ENCODE measurements around the gene TRIO.
"Not testable (repeated sequence)": the region's sequence is repeated elsewhere in the genome, so short reads cannot be mapped to it uniquely, and the experiment has no call there.

Gene TRIO

DNA sequence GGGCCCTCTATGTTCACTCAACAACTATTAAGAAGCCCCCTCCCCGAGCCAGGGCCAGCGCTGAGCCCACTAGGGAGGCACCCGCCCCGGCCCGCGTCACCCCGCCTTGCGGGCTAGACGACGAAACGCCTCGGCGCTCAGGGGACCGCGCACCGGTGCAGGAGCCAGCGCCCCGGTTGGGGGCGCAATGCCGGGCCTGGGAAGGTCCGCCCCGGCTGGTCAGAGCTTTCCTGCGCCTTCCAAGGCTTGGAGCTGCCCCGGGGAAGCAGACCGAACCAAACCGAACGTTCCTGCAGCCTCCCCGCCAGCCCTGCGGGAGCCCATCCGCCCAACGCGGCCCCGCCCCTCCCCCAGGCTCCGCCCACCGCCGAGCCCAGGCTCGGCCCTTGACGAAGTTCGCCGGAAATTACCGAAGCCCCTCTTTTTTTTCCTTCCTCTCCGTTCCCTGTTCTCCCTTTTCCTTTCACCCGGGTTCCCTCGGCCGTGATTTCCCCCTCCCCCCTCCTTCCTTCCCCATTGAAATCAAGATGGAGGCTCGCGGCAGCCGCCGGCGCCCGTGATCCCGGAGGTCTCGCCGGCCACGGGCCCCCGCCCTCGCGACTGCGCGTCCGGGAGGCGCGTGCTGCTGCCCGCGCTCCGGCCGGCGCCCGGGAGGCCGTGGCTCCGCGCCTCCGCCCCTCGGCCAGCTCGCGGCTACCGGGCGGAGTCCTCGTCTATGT lies at the start of gene TRIO:
TSS of gene TRIO (plus strand) at position 516 of the 719 bp plus-strand sequence. CDS start 384 bp downstream, outside the sequence.
- peak; percentile 89 for DNase-seq (ENCODE audit: low spot score)

DNA sequence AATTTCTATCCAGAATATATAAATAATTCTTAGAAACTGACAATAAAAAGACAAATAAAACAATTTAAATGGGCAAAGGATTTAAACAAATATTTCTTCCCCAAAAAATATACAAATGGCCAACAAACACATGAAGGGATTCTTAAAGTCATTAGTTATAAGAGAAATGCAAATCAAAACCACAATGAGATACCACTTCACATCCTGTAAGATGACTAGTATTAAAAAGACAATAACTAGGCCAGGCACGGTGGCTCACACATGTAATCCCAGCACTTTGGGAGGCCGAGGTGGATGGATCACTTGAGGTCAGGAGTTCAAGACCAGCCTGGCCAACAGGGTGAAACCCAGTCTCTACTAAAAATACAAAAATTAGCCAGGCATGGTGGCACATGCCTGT lies 45.8 kb upstream of the TRIO start:
- DNase-seq (ENCODE audit: low spot score) = not testable (repeated sequence)

DNA sequence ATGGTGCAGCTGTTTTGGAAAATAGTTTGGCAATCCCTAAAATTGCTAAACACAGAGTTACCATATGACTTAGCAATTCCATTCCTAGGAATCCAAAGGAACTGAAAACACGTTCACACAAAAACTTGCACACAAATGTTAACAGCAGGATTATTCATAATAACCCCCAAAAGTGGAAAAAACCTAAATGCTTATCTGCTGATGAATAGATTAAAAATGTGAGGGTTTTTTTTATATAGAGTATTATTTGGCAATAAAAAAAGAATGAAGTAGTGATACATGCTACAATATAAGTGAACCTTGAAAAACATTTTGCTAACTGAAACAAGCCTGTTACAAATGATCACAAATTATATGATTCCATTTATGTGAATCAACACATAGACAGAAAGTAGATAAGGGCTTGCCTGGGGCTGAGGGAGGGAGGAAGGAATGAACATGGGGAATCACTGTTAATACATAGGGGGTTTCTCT lies 45.1 kb upstream of the TRIO start:
- no peak for DNase-seq (ENCODE audit: low spot score)

DNA sequence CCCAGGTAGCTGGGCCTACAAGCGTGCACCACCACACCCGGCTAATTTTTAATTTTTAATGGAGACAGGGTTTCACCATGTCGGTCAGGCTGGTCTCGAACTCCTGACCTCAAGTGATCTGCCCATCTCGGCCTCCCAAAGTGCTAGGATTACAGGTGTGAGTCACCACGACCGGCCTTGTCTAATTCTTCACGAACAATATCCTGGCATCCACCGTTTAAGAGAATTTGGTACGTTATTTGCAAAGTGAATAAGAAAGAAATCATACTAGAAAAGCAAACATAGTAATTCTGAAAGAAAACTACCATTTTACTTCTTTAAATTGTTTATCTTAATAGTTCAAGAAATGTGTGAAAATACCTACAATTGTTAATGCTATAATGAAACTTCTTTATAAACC lies 42.9 kb upstream of the TRIO start:
- no peak for DNase-seq (ENCODE audit: low spot score)

DNA sequence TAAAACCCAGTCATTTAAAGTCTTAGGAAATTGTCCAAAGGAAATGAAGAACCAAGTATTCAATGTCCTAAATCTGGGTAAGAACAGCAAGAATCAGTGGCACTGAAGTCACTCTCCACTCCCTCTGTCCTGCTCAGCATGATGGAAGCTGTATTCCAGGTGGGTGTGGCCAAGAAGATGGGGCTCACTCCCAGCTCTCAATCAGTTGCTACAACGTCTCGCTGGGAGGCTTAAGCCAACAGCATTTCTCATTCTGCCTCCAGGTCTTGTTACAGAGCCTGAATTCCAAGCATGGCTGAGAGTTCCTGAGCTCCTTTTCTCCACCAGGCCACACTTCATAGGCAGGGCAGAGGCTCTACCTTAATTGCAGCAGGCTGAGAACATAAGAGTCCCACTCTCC lies 41.2 kb upstream of the TRIO start:
- DNase-seq (ENCODE audit: low spot score) = no peak

DNA sequence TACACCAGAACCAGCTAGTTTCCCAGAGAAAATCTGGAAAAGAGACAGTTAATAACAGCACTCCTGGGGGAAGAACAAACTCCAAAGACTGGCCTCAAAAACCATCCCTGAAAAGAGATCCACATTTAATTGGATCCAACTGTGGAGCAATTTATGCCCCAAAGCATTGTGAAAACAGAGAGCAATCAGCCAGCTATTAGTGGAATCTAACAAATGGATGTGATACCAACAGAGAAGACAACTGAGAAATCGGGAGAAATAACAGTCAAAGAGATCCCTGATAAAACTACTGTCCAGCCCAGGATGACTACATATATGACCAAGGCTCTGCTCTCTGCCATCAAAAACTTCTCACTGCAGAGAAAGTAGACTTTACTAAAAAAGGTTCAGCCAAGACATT lies 40.5 kb upstream of the TRIO start:
- no peak for DNase-seq (ENCODE audit: low spot score)

DNA sequence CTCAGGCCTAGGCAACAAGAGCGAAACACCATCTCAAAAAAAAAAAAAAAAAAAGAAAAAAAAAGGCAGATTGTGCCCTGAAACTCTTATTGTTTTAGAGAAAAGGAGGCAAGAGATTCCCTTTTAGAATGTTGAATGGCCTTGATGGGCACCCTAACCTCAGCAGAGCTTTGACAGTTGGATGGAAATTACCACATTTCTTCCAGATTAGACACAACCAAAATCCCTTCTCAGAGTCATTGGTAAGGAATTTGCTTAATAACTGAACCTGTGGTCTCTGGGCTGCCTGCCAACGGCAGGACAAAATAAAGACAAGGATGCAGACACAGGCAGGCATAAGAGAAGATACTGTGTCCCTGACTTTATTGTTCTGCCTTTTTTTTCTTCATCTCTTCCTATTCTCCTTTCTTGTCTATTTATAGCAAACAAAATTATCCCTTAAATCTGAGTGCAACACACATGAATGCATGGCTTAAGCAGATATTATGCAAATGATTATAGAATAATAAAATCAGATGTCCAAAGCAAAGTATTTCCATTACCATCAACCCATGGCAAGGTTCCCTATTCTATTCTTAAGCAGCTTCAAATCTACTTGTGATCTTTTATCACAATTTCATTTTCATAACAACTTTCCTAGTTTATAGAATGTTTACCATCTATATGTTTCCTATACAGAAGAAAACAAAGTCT lies 37.3 kb upstream of the TRIO start:
- DNase-seq (ENCODE audit: low spot score) = no peak

DNA sequence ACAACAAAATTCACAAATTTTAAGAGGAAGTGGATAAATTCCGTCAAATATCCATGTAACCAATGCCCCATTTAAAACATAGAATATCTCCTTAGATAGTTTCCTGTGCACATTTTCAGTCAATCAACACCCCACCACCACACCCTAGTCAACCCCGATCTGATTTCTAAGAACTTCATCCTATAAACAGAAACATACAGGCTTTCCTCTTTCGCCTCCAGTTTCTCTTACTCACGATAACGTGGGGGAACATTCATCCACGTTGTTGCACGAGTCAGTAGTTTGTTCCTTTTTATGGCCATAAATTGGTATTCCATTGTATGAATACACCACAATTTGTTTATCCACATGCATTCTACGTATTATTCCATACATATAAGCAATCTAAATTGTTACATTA lies 35.6 kb upstream of the TRIO start:
- DNase-seq (ENCODE audit: low spot score) = no peak

DNA sequence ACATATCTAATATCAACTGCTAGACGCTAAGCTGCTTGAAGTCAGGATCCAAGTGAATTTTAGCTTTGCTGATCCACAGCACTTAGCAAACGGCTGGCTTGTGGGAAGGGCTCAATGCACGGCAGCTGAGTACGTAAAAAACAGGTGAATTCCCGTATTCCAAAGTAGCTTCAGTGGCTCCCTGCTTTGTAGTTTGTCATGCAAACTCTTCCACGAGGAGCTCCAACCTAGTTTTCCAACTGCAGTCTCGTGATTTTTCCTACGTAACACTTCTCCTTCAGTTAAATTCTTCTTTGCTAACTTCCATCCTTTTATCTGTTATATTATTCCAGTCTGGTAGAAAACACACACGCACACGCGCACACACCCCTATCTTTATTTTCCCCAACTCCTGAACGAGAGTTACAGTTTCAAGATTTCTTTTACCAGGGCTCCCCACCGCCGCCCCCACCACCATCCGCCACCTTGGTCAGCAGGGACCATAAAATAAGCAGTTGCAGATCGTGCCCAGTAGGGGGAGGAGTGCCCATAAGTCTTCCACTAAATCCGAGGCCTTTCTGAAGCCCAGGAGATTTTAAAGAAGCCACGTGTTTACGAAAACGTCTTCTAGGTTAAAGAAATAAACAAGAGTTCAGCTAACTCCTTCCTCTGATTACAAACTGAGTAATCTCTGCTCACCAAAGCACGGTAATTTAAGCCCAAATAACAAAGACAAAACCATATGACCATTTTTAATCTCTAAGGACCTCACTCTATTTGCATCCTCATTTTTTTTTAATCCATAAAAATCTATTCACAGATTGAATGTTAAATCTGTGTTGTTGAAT lies 34.8 kb upstream of the TRIO start:
- peak; percentile 75 for DNase-seq (ENCODE audit: low spot score)

DNA sequence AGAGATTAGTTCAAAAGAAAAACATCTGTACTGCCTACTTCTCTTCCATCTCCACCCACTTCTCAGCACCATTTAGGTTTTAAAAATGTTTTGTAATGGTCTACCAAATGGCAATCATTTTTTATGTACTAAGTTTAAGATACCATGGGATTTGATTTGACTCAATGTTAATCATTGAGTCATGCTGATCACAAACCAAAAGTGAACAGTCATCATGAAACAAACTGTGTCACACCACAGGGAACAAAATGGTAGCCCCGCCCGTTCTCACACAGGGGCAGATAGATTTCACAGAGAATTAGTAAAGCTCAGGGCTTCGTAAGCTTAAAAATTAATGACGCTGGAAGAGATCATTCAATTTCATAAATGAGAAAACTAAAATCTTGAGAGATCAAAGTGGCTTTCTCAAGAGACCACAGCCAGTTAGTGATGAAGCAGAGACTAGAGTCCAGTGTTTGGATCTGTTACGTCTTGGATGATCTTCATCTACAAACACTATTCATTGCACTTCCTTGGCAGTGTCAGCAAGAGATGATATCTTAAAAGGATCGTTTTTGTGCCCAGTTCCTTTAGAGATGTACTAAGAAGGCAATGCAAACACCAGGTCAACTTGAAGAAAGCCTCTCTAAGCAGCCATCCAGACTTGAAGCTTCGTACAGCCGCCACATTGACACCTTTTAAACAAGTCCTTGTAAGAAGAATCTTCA lies 33.9 kb upstream of the TRIO start:
- DNase-seq (ENCODE audit: low spot score) = no peak

DNA sequence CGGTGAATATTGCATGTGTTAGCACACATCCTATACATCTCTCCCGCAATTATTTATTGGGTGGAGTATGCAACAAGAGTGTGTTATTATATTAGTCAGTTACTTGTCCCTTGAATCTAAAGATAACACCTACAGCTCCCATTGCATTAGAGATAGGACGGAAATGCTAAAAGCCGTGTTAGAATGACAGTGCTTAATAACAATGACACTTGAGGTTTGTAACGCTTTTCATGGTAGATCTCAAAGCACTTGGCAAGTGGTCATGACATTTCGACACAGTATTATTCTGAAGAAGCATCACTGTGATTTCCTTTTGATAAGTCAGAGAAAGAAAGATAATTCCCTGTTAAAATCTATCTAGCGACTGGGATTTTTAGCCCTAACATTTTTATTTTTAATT lies 33.4 kb upstream of the TRIO start:
- DNase-seq (ENCODE audit: low spot score) = no peak

DNA sequence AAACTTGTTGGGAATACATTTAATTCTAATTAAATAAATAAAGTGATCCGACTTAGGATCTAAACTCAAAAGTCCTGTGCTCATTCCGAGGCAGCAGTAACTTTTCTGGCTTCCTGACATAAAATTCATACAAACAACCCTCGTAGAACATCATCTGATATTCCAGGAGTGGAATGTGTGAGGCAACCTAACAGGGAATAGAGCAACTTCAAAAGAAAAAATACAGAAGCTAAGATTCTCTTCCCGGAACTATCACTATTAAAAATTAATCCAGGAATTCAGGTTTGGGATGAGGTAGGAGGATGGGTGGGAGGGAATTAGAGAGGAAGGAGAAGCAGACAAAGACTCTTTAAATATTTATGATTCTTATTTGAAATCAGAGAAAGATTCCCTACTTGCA lies 32.9 kb upstream of the TRIO start:
- DNase-seq (ENCODE audit: low spot score) = no peak

DNA sequence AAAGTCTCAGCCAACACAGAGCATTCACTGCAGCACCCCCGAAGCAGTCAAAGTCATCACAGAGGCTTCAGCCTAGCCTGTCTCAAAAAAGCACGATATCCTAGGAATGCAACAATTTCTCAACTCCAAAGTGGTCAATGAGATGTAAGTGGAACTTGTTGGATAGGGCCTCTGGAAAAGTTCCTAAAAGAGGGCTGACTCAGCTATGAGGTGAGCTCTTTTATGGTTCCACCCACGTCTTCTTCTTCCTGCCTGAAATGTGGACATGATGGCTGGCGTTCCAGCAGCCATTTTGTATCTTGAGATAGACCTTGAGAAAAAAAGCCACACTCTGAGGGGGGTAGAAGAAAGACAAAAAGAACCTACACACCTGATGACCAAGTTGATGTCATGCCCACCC lies 32.5 kb upstream of the TRIO start:
- no peak for DNase-seq (ENCODE audit: low spot score)

DNA sequence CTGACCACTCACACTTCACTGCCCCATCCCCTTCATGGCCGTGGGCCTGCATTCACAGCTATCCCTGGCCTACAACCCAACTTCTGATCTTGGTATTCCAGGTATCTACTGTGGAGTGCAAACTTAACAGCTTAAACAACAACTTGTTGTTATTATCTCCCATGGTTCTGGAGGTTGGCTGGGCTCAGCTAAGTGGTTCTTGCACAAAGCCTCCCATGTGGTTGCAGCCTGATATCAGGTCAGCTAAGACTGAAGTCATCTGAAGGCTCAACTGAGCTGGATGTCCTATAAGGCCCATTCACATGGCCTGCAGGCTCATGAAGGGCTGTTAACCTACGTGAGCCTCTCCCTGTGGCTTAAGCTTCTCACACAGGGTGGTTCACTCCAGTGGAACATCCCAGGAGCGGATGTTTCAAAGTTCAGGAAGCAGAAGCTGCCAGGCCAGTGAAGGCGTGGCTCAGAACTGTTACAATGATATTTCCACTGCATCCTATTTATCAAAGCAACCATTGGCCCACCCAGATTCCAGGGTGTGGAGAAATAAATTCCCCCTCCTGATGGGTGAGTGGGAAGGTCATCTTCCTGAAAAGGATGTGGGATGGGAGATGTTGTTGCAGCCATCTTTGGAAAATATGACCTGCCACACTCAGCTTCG lies 30.0 kb upstream of the TRIO start:
- DNase-seq (ENCODE audit: low spot score) = no peak

DNA sequence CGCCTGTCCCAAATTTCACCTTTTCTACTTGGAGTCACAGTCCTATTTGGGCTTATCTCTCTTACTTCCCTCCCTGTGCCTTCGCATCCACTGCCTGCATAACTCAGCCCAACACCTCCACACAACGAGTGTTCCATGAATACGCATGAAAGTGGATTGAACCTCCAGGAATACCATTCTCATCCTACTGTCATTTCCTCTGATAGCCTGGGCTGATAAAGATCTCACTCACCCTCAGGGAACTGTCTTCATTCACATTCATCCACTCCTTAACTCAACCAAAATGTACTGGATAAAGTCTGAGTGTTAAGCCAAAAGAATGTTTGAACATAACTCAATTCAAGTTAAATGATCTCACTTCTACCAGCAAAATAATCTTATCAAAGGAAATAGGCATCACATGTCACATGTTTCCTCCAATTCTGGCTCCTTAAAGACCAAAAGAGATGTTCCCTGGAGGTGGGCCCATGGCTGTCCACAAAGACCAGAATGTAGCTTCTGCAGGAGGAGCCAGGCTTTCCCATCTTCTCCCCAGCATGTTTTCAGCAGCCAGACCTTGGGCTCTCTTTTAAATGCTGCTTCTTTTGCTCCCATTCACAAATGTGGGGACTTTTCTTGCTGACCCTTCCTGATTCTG lies 28.4 kb upstream of the TRIO start:
- no peak for DNase-seq (ENCODE audit: low spot score)

DNA sequence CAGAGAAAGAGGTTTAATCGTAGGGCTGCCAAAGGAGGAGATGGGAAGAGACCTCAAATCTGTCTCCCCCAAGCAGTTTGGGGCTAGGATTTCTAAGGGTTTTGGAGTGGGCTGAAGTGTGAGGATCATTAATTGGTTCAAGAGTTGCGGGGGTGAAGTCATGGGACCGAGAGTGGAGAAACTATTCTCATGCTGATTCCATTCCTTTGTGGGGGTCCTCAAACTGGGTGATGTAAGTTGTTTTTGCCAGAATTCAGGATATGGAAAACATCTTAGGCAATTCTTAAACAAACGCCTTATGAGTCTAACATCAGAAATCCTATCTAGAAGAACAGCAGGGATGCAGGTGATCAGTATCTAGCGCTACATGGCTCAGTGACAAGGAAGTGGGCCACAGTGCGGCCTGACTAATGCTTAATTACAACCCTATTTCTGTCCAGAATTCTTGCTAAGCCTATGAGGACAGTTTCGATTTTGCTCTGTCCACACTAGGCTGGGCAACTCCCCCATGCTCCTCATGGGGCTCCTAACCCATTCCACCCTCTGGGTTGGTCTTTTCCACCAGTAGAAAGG lies 27.7 kb upstream of the TRIO start:
- DNase-seq (ENCODE audit: low spot score) = no peak

DNA sequence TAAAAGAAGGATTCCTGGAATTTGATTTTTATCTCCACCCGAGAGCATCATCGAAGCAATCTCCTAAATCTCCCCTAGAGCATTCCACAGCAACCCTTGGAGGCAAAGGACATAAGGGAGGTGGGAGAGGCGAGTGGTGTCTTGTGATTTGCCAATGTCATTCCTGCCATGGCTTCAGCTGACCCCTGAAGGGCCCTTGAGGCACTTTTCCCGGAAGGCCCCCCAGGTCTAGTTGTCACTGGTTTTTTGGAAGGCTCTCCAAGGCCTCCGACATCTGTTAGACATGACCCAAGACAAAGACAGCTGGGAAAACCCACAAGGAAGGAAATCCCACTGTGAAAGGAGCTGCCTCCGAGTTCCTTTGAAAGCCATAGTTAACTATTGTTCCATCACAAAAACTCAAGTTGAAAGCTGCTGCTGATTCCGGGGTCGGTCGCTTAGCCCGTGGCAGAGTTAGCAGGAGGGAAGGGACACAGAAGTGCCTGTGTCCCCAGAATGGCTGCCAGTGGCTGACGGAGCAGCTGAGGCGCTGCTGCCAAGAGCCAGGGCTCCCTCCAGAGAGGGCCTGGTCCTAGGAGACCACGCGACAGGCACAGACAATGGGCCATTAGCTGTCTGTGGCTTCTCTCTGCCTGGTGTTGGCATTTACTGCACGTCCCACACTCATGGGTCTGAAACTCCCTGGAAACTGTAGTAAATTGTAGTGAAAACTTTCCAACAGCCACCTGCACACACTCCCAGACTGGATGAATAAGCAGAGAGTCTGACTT lies 24.4 kb upstream of the TRIO start:
- DNase-seq (ENCODE audit: low spot score) = peak; percentile 96

DNA sequence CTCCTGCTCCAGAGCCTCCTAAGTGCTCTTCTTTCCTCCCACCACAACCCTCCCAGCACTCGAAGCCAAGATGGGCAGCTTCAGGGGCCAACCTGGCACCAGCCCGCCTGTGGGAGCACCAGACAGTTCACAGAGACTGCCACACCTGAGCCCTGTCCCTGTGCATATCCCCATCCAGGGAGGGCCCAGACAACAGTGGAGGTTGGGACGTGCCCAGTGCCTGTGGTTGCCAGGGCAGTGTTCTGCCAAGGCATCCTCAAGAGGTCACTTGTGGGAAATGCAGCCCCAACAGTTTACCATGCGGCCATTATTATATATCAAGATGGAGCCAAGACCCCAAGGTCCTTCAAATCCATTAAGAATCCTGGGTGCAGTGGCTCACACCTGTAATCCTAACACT lies 23.0 kb upstream of the TRIO start:
- DNase-seq (ENCODE audit: low spot score) = no peak

DNA sequence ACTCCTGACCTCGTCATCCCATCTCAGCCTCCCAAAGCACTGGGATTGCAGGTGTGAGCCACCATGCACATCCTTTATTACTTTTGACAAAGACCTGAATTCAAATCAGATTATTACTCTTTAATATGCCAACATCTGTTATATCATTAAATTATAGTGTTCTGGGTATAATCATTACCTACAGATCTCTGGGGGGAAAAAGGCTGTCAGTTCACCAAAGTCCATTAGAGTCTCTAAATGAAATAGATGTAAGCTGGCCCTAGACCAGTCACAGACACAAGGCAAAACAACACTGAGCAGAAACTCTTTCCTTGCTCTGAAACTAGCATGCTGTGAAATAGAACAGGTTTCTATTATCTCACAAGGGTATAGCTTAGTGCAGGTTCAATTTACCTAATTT lies 21.6 kb upstream of the TRIO start:
- DNase-seq (ENCODE audit: low spot score) = no peak

DNA sequence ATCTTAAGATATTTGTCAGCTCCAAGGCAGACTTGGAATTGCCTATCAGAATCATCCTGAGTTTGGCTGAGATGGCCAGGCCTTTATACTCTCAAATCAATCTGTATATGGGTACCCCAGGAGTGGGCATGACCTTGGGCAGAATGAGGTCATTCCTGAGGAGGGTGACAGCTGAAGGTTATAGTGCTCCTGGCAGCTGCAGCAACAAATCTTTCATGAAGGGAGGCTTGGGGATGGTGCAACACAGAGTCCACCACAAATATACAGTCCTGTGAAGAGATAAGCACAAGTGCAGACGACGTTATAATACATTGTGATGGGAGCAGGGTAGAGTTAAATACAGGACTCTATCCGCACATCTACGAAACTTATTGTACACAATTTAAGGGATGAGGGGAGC lies 21.1 kb upstream of the TRIO start:
- DNase-seq (ENCODE audit: low spot score) = no peak

All from Ammon's horn (tissue), 1 donor.